ENCODE data around the gene RABGAP1L.
"Not testable (repeated sequence)": the region's sequence is repeated elsewhere in the genome, so short reads cannot be mapped to it uniquely, and the experiment has no call there.

The RABGAP1L gene

DNA sequence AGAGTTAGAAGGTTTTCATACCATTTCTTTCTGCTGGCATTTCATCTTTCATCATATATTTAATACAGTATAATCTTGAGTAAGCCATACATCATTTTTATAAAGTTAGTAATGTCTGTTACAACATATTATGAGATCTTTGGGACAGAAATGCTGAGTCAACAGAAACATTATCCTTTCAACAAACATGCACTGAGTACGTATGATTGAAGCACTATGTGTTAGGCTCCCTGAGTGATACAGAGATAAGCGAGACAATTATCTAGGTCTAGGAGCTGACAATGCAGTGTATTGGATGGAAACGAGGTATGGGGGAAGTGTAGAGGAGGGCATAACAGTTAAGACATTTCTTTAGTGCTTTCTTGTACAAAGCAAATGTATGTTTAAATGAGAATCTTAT is 268.7 kb downstream of the RABGAP1L start:
- no peak for DNase-seq (ENCODE audit: low spot score)
- no peak for FAIRE-seq

DNA sequence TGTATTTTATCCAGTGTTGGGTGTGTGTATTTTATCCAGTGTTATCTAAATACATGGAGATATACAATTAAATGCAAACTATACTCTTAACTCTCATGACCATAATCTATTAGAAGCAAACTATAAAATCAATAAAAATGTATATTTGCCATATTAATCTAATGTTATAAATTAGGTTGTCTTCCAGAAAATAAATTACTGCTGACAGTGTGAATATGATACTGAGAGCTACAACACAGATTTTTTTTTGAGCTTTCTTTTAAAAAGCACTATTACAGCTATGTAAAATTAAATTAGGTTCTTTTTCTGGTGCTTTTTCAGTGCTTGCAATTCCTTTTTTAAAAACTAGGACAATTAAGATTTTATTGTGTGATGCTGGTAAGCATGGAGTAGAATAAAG is 269.4 kb downstream of the RABGAP1L start:
- DNase-seq (ENCODE audit: low spot score) (no peak), FAIRE-seq (no peak)

DNA sequence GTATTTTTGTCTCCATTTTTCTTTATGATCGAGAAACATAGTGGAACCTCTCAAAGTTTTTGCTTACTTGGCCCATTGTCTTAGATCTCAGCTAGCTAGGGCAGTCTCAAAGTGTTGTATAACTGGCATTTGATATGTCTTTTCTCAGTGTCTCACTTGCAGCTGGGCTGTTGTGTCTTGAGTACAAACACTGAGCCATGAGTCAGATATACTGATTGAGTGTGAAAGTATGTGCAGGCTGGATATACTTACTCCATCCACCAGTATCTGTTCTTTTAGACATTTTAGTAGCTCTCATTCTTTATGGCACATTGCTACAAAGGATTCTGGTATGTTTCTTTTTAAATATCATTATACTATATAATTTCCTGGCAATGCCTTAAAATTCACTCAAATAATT is 274.1 kb downstream of the RABGAP1L start:
- DNase-seq (ENCODE audit: low spot score): no peak
- FAIRE-seq: no peak

DNA sequence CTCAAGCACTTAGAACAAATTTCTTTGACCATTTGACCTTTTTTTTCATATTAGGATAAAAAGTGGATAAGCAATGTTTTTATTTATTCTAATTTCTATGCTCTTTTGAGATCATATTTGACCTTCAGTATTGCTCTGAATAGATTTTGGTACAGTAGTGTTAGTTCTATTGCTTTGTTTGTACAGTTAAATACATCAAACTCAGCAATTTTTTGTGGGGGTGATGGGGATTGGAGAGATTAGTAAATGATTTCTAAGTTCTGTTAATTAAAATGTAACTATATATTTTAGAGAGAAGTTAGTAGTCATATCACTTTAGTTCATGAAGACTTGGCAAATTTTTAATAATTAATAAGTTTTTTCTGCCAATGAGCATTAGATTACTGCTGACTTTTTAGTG is 286.0 kb downstream of the RABGAP1L start:
- DNase-seq (ENCODE audit: low spot score) (no peak), FAIRE-seq (no peak)

DNA sequence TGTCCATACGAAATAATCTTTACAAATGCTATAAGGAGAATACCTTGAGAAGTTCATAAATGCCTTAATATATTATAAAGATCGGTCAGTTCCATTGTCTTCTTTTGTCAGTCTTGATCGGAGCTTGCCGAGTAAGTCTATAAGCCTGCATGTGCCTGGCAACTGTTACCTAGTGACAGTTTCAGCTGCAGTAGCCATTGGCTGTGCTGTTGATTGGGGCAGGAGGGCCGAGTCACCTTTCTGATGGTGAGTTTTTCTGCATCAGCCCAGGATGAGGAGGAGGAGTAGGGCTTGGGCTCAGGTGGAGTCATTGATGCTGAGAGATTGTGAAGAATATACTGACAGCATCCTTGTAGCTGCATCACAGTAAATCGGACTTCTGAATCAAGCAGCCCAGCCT is 286.5 kb downstream of the RABGAP1L start:
- DNase-seq (ENCODE audit: low spot score): no peak
- FAIRE-seq: no peak

DNA sequence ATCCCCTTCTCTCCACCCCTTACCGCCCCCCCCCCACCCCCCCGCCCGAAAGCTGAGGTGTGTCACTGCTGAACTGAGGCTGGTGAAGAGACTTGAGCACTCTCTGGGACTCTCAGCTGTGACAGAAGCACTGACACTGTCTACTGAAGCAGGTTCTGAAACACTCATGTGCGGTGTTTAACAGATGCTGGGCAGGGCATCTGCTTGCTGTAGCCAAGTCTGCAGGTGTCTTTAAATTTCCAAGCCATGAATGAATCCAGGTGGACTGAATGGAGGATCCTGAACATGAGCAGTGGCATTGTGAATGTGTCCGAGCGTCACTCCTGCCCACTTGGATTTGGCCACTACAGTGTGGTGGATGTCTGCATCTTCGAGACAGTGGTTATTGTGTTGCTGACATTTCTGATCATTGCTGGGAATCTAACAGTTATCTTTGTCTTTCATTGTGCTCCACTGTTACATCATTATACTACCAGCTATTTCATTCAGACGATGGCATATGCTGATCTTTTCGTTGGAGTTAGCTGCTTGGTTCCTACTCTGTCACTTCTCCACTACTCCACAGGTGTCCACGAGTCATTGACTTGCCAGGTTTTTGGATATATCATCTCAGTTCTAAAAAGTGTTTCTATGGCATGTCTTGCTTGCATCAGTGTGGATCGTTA is 288.7 kb downstream of the RABGAP1L start, which contains the start of gene GPR52:
Gene GPR52, plus strand, starts transcription at position 99 of the 665 bp plus-strand sequence. Its CDS starts 148 bp downstream, at position 247.
- no peak for DNase-seq (ENCODE audit: low spot score)
- no peak for FAIRE-seq

DNA sequence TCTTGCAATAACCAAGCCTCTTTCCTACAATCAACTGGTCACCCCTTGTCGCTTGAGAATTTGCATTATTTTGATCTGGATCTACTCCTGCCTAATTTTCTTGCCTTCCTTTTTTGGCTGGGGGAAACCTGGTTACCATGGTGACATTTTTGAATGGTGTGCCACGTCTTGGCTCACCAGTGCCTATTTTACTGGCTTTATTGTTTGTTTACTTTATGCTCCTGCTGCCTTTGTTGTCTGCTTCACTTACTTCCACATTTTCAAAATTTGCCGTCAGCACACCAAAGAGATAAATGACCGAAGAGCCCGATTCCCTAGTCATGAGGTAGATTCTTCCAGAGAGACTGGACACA is 289.2 kb downstream of the RABGAP1L start:
- DNase-seq (ENCODE audit: low spot score): no peak
- FAIRE-seq: no peak

DNA sequence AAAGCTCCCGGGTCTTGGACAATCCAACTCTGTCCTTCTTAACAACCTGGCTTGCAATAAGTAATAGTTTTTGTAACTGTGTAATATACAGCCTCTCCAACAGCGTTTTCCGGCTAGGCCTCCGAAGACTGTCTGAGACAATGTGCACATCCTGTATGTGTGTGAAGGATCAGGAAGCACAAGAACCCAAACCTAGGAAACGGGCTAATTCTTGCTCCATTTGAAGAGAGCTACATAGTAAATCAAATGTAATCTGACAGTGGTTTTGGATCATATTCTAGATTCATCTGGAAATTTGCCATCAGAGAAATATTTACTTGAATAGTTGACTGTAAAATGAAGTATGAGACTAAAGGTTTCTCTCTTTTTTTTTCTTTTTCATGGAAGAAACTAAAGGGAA is 289.7 kb downstream of the RABGAP1L start:
- no peak for FAIRE-seq
- no peak for DNase-seq (ENCODE audit: low spot score)

DNA sequence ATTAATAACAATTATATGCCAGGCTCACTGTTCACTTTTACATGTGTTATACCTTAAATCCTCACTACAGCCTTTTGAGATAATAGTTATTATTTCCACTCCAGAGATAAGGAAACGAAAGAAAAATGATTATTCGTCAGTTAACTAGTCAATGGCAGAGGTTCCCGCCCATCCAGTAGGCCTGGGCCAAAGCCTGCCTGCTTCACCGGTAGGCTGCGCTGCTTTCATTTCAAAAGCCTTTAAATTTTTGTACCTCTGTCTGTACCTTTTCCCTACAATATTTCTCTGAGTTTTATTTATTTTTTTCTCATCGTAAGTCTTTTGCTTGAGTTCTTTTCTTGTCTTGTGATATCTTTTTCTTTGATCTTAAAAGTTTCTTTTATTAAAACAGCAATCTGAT is 292.1 kb downstream of the RABGAP1L start:
- FAIRE-seq: no peak
- no peak for DNase-seq (ENCODE audit: low spot score)

DNA sequence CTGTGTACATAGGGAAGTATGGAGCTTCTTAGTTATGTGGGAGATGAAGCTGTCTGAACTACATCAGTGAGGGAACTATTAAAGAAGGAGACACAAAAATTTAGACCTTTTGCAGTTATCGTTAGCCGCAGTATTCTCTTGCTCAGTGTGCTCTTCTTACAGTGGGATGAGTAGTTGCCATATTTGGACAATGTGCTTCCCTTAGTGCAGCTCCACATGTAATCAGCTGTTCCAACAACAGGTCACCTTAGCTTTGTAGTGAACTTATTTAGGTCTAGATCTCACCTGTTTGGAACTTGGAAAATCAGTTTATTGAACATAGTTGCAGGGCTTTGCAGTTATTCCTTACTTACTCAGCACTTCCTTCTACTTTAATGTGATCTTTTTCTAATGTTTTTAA is 306.5 kb downstream of the RABGAP1L start:
- FAIRE-seq: no peak
- DNase-seq (ENCODE audit: low spot score): no peak

DNA sequence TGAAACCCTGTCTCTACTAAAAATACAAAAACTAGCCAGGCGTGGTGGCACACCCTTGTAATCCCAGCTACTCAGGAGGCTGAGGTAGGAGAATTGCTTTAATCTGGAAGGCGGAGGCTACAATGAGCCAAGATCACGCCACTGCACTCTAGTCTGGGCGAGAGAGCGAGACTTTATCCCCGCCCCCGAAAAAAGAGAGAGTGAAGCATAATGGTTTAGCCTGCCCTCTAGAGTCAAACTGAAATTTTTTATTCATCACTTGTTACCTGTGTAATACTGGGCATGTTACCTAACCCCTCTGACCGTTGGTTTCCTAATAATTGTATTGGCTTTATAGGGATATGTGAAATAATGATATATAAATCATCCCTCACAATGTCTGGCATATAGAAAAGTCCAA is 307.3 kb downstream of the RABGAP1L start:
- FAIRE-seq (no peak), DNase-seq (ENCODE audit: low spot score) (no peak)

DNA sequence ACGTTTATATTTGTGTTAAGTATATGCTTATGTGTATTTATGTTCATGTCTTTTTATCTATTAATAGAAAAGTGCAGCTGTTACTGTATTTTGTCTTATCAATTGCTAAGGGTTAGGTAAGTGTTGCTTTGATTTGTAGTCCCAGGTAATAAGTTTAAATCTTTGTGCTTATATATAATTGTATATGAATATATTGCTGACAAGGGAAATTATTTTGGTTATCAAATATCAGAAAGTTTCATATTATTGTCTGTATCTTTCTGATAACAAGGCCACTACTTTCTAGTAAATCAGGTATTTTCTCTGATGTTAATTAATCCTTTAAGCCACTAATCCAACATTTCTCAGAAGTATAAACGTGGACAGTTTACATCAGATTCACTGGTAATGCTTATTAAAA is 309.7 kb downstream of the RABGAP1L start:
- no peak for FAIRE-seq

DNA sequence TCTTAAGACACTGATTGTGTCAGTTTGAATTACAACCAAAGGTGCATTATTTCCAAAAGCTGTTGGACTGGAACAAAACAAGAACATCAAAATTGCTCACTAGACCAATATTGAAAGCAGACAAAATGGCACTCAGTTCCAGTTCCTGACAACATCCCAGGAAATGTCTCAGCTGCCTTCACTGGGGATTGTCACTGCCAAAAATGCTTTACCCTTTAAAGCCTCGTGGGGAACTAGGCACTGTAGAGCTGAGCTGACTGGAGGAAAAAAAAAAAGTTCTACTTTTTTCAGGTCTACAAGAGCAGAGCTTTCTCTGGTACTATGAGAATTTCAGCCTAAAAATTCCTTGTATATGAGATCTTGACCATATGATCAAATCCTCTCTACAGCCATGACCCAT is 310.4 kb downstream of the RABGAP1L start:
- no peak for DNase-seq (ENCODE audit: low spot score)
- no peak for FAIRE-seq

More for the DNA sequence above, 309.7 kb downstream of the RABGAP1L start:
- DNase-seq (ENCODE audit: low spot score): no peak

DNA sequence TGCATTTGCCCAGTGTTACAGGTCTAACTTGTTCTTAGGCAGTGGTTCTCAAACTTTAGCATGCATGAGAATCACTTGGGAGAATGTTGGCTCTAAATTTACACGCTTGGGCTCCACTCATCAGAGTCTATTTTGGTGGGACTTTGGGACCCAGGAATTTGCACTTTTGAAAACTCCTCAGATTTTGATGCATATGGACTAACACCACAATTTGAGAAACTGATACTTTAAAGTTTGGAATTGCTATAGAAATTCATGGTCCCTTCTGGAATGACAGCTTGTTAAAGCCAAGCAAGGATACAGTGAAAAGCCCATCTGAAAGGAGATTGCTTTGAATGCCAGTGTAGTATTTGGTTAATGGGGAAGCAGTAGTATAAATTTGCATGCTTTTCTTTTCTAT is 320.0 kb downstream of the RABGAP1L start:
- no peak for DNase-seq (ENCODE audit: low spot score)
- FAIRE-seq: no peak

DNA sequence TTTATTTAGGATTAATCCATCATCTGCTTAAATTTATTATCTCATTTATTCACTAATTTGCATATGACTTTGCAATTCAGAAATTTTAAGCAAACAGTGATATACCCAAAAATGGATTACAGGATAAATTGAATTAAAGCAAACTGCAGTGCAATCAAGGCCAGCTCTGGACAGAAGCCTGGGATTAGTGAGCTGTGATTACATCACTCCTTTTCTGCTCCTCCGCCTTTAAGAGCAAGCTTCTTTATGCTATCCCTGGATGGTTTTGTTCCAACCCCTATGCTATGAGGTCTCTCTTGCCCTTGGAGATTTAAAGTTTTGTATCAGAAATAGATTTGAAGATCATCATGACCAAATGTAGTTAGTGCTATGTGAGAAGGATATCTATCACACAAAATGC is 321.0 kb downstream of the RABGAP1L start:
- FAIRE-seq (no peak), DNase-seq (ENCODE audit: low spot score) (no peak)

DNA sequence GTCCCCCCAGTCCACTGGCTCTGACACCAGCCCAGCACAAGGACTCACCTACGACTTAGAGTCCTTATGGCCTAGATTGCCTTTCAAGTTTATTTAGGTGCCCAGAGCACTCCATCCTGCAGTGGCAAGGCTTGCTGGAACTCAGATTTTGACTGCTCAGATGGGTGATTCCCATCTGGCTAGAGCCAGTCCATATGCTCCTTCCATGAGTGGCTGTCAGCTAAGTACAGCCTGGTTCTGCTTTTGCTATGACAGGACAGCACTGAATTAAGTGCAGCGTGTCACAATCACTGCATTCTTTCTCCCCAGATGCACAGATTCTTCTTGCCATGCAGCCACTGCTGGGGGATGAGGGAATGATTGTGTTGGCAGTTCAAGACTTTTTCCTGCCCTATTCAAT is 332.3 kb downstream of the RABGAP1L start:
- DNase-seq (ENCODE audit: low spot score): no peak
- no peak for FAIRE-seq

DNA sequence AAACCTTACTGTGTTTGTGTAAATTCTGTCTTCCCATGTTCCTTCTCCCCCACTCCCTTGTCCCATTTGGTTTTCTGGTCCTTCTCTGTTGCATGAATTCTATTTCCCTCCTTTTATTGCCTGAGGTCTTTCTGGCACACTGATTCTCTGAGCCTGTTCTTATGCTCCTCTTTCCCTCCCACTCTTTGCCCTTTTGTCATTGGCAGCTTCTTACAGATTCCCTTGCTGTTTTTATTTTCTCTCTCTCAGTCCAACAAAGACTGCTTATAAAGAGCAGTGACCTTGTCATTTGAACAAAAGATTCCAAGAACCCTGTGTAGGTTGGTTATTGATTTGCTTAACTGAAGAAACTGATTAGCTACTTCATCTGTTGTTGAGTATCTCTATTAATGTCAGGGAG is 338.2 kb downstream of the RABGAP1L start:
- DNase-seq (ENCODE audit: low spot score): no peak
- FAIRE-seq: no peak

DNA sequence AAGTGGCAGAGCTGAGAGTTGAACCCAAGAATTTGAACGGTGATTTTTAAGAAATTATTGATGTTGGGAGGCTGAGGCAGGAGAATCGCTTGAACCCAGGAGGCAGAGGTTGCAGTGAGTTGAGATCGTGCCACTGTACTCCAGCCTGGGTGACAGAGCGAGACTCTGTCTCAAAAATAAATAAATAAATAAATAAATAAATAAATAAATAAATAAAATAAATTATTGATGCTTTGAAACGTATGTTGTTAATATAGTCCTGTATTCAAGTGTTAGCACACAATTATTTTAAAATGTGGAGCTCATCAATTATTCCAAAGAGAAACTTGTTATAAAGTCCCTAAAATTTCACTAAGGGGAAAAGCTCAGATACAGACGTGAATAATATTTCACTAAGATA is 357.4 kb downstream of the RABGAP1L start:
- not testable (repeated sequence) for DNase-seq (ENCODE audit: low spot score); FAIRE-seq

DNA sequence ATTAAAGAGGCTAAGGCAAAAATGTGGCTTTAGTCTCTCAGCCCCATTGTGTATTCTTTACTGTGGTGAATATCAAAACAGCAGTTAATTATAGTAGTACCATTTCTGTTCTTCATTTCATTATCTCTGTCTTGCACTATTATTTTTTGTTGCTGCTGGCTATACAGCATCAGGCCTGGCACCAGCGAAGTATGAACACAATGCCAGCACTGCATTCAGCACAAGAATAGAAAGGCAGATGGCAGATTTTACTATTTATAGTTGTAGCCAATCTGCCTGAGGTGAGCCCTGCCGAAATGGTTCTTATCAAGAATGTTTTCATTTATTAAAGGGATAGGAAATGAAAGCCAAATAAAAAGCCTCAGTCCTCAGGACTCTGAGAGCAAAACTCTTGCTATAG is 360.5 kb downstream of the RABGAP1L start:
- FAIRE-seq: no peak
- no peak for DNase-seq (ENCODE audit: low spot score)

DNA sequence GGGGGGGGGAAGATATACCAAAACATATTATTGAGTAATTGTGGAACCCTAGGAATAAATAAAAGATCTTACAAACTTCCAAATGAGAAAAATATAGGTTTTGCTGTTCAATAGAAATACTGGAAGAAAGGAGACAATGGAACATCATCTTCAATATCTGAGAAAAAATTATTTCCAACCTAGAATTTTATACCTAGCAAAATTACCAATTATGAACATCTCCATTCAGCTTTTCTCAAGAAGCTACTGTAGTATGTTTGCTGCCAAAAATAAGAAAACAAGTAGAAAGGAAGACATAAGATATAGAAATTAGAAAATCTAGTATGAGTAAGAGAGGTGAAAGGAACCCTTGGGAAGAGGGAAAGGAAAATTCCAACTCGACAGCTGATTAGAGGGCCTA is 372.4 kb downstream of the RABGAP1L start:
- FAIRE-seq (no peak), DNase-seq (ENCODE audit: low spot score) (no peak)

DNA sequence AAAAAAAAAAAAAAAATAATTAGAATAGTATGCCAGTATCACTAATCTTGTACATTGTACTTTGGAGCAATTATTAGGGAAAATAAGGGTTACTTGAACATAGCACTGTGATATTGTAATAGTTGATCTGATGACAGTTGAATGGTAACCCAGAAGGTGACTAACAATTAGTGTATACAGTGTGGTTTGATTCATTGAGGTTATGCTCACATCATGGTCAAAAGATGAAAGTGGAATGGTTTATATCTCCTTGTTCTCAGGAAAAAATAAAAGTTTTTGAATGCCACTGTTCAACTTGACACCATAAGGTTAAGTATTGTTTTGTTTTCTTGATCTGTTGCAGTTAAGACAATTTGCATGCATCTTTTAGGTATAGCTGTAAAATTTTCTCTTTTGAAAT is 375.5 kb downstream of the RABGAP1L start:
- FAIRE-seq (peak; percentile 85), DNase-seq (ENCODE audit: low spot score) (peak; percentile 60)

DNA sequence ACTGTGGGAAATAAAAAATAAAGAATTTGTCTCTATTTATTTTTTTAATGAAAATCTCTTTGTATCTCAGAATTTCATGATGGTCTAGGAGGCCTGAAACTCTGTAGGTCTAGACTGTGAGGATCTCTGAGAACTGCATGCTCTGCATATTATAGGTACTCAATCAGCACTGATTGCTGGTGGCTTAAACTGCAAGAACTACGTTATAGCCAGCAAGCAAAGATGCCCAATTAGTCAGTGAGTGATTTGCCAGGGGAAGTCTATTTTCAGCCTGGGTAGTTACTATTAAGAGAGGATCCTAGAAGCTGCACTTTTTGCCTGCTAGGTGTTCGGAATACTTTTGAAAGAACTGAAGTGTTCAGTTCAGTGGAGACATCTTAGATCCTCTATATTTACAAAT is 375.9 kb downstream of the RABGAP1L start:
- DNase-seq (ENCODE audit: low spot score): no peak
- no peak for FAIRE-seq

DNA sequence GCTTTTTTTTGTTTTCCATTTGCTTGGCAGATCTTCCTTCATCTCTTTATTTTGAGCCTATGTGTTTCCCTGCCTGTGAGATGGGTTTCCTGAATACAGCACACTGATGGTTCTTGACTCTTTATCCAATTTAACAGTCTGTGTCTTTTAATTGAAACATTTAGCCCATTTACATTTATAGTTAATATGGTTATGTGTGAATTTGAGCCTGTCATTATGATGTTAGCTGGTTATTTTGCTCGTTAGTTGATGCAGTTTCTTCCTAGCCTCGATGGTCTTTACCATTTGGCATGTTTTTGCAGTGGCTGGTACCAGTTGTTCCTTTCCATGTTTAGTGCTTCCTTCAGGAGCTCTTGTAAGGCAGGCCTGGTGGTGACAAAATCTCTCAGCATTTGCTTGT is 384.1 kb downstream of the RABGAP1L start:
- not testable (repeated sequence) for DNase-seq (ENCODE audit: low spot score); FAIRE-seq

DNA sequence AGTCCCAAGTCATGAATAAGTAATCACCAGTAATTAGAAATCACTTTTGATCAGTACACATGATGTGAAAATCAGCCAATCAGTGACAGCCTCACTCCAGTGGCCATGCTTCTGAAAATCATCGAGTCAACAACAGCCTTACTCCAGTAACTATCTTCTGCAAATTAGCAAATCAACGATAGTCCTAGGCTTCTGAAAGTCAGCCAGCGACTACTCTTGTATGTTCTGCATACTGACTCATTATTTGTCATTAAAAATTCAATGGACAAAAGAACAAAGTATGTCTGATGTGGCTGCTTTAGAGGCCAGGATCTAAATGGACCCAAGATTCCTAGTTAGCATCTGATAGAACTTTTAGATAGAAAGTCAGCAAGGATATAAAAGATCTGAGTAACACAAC is 391.0 kb downstream of the RABGAP1L start:
- FAIRE-seq (no peak), DNase-seq (ENCODE audit: low spot score) (no peak)
